ENCODE measurements around the gene CCDC3. TPM values are rescaled to one million over a fixed set of nuclear protein-coding genes. Genes with fewer than 3 reads are reported as not detected.

Gene CCDC3
- polyA plus RNA-seq, 1 donor from 2014 or later: 3.8 TPM

- Histone ChIP-seq H4K20me1 (ENCODE audit: insufficient read depth) (no peaks in the 10 kb centered on the region), H2AFZ (ENCODE audit: low read depth, low read length) (no peak overlapping the region), H3K9ac (ENCODE audit: low read length) (no peak overlapping the region), H3K4me3 (ENCODE audit: low read length) (no peak overlapping the region), H3K27me3 (ENCODE audit: insufficient read depth, low read depth, low read length) (no peaks in the 10 kb centered on the region), H3K9me3 (ENCODE audit: low read length) (no peaks in the 10 kb centered on the region), H3K27ac (ENCODE audit: low read length) (no peak overlapping the region), H3K9me2 (ENCODE audit: insufficient read depth, low read length) (no peaks in the 10 kb centered on the region), H3K4me2 (ENCODE audit: low read length) (no peak overlapping the region), H3F3A (ENCODE audit: insufficient read depth, low read length, poor library complexity, severe bottlenecking) (no peaks in the 10 kb centered on the region), H3K36me3 (ENCODE audit: insufficient read depth, low read length) (no peaks in the 10 kb centered on the region), H3K79me2 (replicated peaks; ENCODE audit: insufficient read depth, low read length) (no peaks in the 10 kb centered on the region)
- TF ChIP-seq SMC3 (conservative IDR thresholded peaks at IDR 0.05; ENCODE audit: poor library complexity) (no peak), RAD21 (conservative IDR thresholded peaks at IDR 0.05) (no peak), EP300 (conservative IDR thresholded peaks at IDR 0.05; ENCODE audit: poor library complexity, severe bottlenecking) (no peak), MXI1 (conservative IDR thresholded peaks at IDR 0.05; ENCODE audit: poor library complexity, severe bottlenecking) (no peak), POLR2AphosphoS5 (IDR thresholded peaks at IDR 0.05) (no peak), CTCF (IDR thresholded peaks at IDR 0.05; ENCODE audit: poor library complexity, severe bottlenecking) (no peak), REST (IDR thresholded peaks at IDR 0.05; ENCODE audit: borderline replicate concordance) (no peak), TAF1 (IDR thresholded peaks at IDR 0.05; ENCODE audit: low read depth) (no peak), EZH2 (IDR thresholded peaks at IDR 0.05; ENCODE audit: borderline replicate concordance, insufficient read depth, low read length, poor library complexity, severe bottlenecking) (no peak)
Observed at GRCh38 chr10:12848439-12849173, 152.9 kb downstream of the CCDC3 start.

- no peaks in the 10 kb centered on the region for H3K9me3 ChIP-seq (ENCODE audit: low read length)
Observed at GRCh38 chr10:12847361-12847975, 154.0 kb downstream of the CCDC3 start.

More at GRCh38 chr10:12847361-12847975, 154.0 kb downstream of the CCDC3 start:
- Histone ChIP-seq H3K79me2 (replicated peaks; ENCODE audit: insufficient read depth, low read length) (no peaks in the 10 kb centered on the region), H3K27me3 (ENCODE audit: insufficient read depth, low read depth, low read length) (no peaks in the 10 kb centered on the region), H3K36me3 (ENCODE audit: insufficient read depth, low read length) (no peaks in the 10 kb centered on the region), H3K27ac (ENCODE audit: low read length) (no peak overlapping the region), H2AFZ (ENCODE audit: low read depth, low read length) (no peak overlapping the region), H4K20me1 (ENCODE audit: insufficient read depth) (no peaks in the 10 kb centered on the region), H3F3A (ENCODE audit: insufficient read depth, low read length, poor library complexity, severe bottlenecking) (no peaks in the 10 kb centered on the region), H3K4me2 (ENCODE audit: low read length) (no peak overlapping the region), H3K4me3 (ENCODE audit: low read length) (no peak overlapping the region), H3K9ac (ENCODE audit: low read length) (no peak overlapping the region), H3K9me2 (ENCODE audit: insufficient read depth, low read length) (no peaks in the 10 kb centered on the region)
- TF ChIP-seq SMC3 (conservative IDR thresholded peaks at IDR 0.05; ENCODE audit: poor library complexity) (no peak), TAF1 (IDR thresholded peaks at IDR 0.05; ENCODE audit: low read depth) (no peak), EZH2 (IDR thresholded peaks at IDR 0.05; ENCODE audit: borderline replicate concordance, insufficient read depth, low read length, poor library complexity, severe bottlenecking) (no peak), RAD21 (conservative IDR thresholded peaks at IDR 0.05) (no peak), EP300 (conservative IDR thresholded peaks at IDR 0.05; ENCODE audit: poor library complexity, severe bottlenecking) (no peak), MXI1 (conservative IDR thresholded peaks at IDR 0.05; ENCODE audit: poor library complexity, severe bottlenecking) (no peak), REST (IDR thresholded peaks at IDR 0.05; ENCODE audit: borderline replicate concordance) (no peak), POLR2AphosphoS5 (IDR thresholded peaks at IDR 0.05) (no peak), CTCF (IDR thresholded peaks at IDR 0.05; ENCODE audit: poor library complexity, severe bottlenecking) (no peak)

All from neural cell (in vitro differentiated cells).